Common myeloid progenitor, CD34-positive (primary cell): ENCODE results near the gene AUTS2.

Experiments used
- CTCF ChIA-PET: fragments of 350-600 bp; sonication (Branson Sonifier 250); formaldehyde crosslinking; loops from one replicate; lab custom pipeline; 2021; ENCODE audit warnings: antibody characterized with exemption; lab: Charles Lee
- POLR2A ChIA-PET: fragments of 350-600 bp; sonication (Branson Sonifier 250); formaldehyde crosslinking; loops from one replicate; lab custom pipeline; 2021; ENCODE audit warnings: antibody characterized with exemption; lab: Charles Lee
- DNase-seq, 3 donors: peaks; one replicate each; pipeline versions ENCODE4 v3.0.0 to v3.0.0-alpha.2; 2013
- H3K27ac ChIP-seq, 2 experiments: 1 replicate in 1 of 2; 2 replicates in 1 of 2; pipeline ENCODE4 v1.7.0; 2013; ENCODE audit warnings: inconsistent platforms in 2 of 2, low read length in 2 of 2, mild to moderate bottlenecking in 2 of 2, low read depth in 1 of 2, moderate library complexity in 1 of 2; ENCODE audit not compliant: severe bottlenecking in 2 of 2, insufficient read depth in 1 of 2, poor library complexity in 1 of 2
- H3K27me3 ChIP-seq, 5 experiments: replicated peaks in 2 of 5; 1 replicate in 3 of 5; 2 replicates in 2 of 5; pipeline versions ENCODE4 v1.6.1 to v1.7.0; 2013; ENCODE audit warnings: low read length in 4 of 5, mild to moderate bottlenecking in 2 of 5, moderate library complexity in 2 of 5, inconsistent platforms in 1 of 5; ENCODE audit not compliant: insufficient read depth in 5 of 5, control insufficient read depth in 4 of 5
- H3K36me3 ChIP-seq, 4 experiments: 1 replicate in 2 of 4; 2 replicates in 2 of 4; pipeline versions ENCODE4 v1.6.1 to v1.7.0; 2013; ENCODE audit warnings: low read length in 3 of 4, control low read depth in 1 of 4, mild to moderate bottlenecking in 1 of 4; ENCODE audit not compliant: control insufficient read depth in 4 of 4, insufficient read depth in 4 of 4
- H3K4me1 ChIP-seq, 4 experiments: 1 replicate in 3 of 4; 2 replicates in 1 of 4; pipeline versions ENCODE4 v1.6.1 to v1.7.1; 2013; ENCODE audit warnings: low read length in 3 of 4, mild to moderate bottlenecking in 3 of 4, control low read depth in 1 of 4, inconsistent platforms in 1 of 4, moderate library complexity in 1 of 4; ENCODE audit not compliant: control insufficient read depth in 4 of 4, insufficient read depth in 4 of 4; ENCODE audit errors: control extremely low read depth in 1 of 4
- H3K4me3 ChIP-seq, 7 experiments: 1 replicate in 4 of 7; 2 replicates in 3 of 7; pipeline versions ENCODE4 v1.5.1 to v1.7.0; 2013; ENCODE audit warnings: mild to moderate bottlenecking in 7 of 7, low read length in 6 of 7, moderate library complexity in 6 of 7, inconsistent platforms in 2 of 7, low read depth in 2 of 7, control low read depth in 1 of 7; ENCODE audit not compliant: insufficient read depth in 4 of 7, control insufficient read depth in 1 of 7; ENCODE audit errors: extremely low read depth in 1 of 7
- H3K9me3 ChIP-seq, 5 experiments: 1 replicate in 4 of 5; 2 replicates in 1 of 5; pipeline versions ENCODE4 v1.6.1 to v1.7.1; 2013; ENCODE audit warnings: low read length in 4 of 5, mild to moderate bottlenecking in 2 of 5, inconsistent platforms in 1 of 5, low read depth in 1 of 5, moderate library complexity in 1 of 5; ENCODE audit not compliant: control insufficient read depth in 4 of 5, insufficient read depth in 2 of 5; ENCODE audit errors: control extremely low read depth in 1 of 5
- WGBS: methylation state at CpG from one replicate; pipeline ENCODE4 v1.1.5; 2013; ENCODE audit not compliant: insufficient coverage; 5-methylcytosine and 5-hydroxymethylcytosine counted together

The AUTS2 gene

DNA sequence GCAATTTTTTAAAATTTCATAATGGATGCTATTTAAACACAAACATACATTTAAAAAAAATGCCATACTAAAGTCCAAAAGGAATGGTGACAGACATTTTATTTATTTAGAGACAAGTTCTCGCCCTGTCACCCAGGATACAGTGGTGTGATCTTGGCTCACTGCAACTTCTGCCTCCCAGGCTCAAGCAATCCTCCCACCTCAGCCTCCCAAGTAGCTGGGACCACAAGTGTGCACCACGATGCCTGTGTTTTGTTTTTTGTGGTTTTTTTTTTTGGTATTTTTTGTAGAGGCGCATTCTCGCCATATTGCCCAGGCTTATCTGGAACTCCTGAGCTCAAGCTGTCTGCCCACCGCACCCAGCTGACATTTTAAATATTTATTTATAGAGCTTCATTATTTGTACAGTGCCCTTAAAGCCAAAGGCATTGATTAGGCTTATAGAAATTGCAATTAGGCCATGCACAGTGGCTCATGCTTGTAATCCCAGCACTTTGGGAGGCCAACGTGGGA lies 703.5 kb downstream of the AUTS2 start:
- Histone ChIP-seq H3K36me3 (no peaks in the 10 kb centered on the region), H3K27ac (no peak overlapping the region), H3K9me3 (no peaks in the 10 kb centered on the region), H3K4me3 (peak overlapping the region in 1 of 7 experiments; percentile 16), H3K4me1 (peaks cover 0 to 21% (median 11%) of the 10 kb centered on the region in 4 experiments), H3K27me3 (no peaks in the 10 kb centered on the region)
- WGBS = 67% methylated on average over 2 of the region's 6 CpGs
- DNase-seq = peak in 2 of 3 donors; percentile 46 to 60
- ChIA-PET CTCF (no interaction called here), POLR2A (no interaction called here)

DNA sequence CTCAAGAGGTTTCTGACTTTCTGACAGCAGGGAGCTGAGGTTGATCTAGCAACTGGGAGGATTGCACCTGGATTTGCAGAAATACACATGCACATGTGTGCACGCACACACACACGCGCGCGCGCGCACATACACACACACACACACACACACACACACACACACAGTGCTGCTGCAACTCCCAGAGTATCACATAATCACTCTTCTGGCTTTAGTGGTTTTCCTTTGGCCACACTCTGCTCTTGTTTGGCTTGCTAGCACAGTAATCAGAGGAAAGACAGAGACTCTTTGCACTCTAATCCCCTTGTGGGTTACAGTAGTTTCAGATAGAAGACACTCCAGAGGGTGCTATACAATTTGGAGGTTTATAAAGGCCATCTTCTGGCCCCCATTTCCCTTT lies 705.0 kb downstream of the AUTS2 start:
- ChIA-PET CTCF (no interaction called here), POLR2A (no interaction called here)
- peak in 2 of 3 donors; percentile 4 to 8 for DNase-seq
- Histone ChIP-seq H3K4me3 (no peak overlapping the region), H3K9me3 (no peaks in the 10 kb centered on the region), H3K36me3 (no peaks in the 10 kb centered on the region), H3K4me1 (peaks cover 0 to 21% (median 11%) of the 10 kb centered on the region in 4 experiments), H3K27ac (no peak overlapping the region), H3K27me3 (no peaks in the 10 kb centered on the region)
- WGBS = no CpG with 5 or more reads among the region's 7 CpGs

DNA sequence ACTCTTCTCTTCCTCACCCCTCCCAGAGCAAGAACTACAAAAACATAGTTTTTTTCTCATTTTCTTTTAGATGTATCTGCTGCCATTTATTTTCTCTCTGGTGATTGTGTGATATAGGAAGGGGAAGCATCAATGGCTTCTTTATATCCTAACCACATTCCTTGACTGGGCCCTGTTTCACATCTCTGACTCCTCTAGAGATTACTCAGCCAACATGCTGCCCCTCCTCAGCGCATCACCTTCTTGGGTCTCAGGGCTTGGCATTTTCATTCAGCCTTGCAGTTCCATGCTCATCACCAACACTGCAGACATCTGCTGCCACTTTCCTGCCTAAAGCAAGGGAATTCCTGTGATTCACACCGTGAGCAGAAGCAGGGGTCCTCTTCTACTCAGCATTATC lies 705.5 kb downstream of the AUTS2 start:
- ChIA-PET CTCF (no interaction called here), POLR2A (no interaction called here)
- no peak overlapping the region for H3K4me3 ChIP-seq
- no peaks in the 10 kb centered on the region for H3K27me3 ChIP-seq
- WGBS = 100% methylated on average over 2 of the region's 2 CpGs
- no peak overlapping the region for H3K27ac ChIP-seq
- H3K4me1 ChIP-seq = peaks cover 0 to 21% (median 11%) of the 10 kb centered on the region in 4 experiments
- no peaks in the 10 kb centered on the region for H3K9me3 ChIP-seq
- DNase-seq = no peak
- H3K36me3 ChIP-seq = no peaks in the 10 kb centered on the region

DNA sequence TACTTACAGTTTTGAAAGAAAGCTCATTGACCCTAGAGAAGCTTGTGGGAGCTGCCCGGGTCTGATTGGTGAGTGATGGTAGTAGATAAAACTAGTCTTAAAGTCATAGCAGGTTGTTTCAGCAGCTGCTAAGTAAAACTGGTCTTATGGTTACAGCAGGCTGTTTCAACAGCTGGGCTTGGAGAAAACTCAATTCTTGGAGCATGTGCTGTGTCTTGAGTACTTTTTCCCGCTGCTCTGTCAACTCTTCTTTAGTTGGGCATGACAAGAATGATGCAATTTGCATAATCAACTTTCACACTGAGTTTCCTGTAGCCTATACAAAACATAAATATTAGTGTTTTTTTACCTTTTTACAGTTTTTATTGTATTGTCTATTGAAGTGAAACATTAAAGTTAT lies 707.9 kb downstream of the AUTS2 start:
- no peaks in the 10 kb centered on the region for H3K27me3 ChIP-seq
- ChIA-PET CTCF (interaction anchor here (0.6 kb wide), 1 partner anchor 378 kb away, joined by 3 read pairs; no protein-coding TSS in a partner anchor), POLR2A (no interaction called here)
- no peak overlapping the region for H3K27ac ChIP-seq
- no peak for DNase-seq
- 100% methylated on average over 1 of the region's 2 CpGs for WGBS
- no peak overlapping the region for H3K4me3 ChIP-seq
- no peaks in the 10 kb centered on the region for H3K9me3 ChIP-seq
- peaks cover 0 to 19% (median 10%) of the 10 kb centered on the region in 4 experiments for H3K4me1 ChIP-seq
- no peaks in the 10 kb centered on the region for H3K36me3 ChIP-seq

DNA sequence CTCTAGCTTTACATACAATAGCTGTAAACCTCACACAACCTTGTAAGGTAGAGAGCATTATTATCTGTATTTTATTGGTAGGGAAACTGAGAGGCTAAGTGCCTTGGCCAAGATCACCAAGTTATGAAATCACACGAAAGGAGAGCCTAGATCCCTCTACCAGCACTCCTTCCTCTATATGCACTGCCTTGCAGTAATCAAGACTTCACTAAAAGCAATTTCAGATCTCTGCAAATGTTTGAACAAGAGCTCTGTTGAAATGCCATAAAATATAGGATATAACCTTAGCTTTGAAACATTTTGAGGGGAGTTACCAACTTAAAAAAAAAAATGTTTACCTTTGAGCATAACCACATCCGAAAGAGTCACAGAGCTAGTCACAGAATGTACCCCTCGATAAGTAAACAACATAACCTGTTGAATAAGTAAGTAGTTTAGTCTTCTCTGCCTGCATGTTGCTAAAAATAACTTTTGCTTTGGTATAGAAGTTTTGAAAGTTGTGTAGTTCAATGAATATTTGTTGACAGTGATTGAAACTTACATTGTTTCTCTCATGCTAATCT lies 709.4 kb downstream of the AUTS2 start:
- H3K9me3 ChIP-seq = no peaks in the 10 kb centered on the region
- H3K4me3 ChIP-seq = no peak overlapping the region
- H3K4me1 ChIP-seq = peaks cover 0 to 11% (median 5%) of the 10 kb centered on the region in 4 experiments
- H3K27ac ChIP-seq = no peak overlapping the region
- no CpG with 5 or more reads among the region's 3 CpGs for WGBS
- POLR2A ChIA-PET = no interaction called here
- no peaks in the 10 kb centered on the region for H3K27me3 ChIP-seq
- H3K36me3 ChIP-seq = no peaks in the 10 kb centered on the region
- no peak for DNase-seq
- CTCF ChIA-PET = no interaction called here

DNA sequence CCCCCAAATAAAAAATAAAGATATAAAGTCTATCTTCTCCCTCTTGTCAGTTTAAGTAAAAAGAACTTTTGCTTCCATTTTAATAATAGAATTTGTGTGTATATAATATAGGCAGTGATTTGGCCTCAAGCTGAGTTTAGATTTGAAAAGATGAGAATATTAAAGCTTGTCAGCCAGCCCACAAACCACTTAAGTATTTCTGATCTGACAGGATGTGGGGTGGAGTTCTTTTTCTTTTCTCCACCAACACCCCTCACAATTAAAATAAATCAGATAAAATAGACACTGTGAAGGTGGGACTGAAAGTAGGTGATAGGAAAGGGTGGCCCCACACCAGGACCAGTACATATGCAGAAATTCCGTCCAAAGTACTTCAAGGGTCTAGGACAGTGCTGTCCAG lies 714.1 kb downstream of the AUTS2 start:
- POLR2A ChIA-PET = no interaction called here
- 94% methylated on average over 1 of the region's 1 CpG for WGBS
- Histone ChIP-seq H3K4me1 (no peaks in the 10 kb centered on the region), H3K9me3 (no peaks in the 10 kb centered on the region), H3K4me3 (no peak overlapping the region), H3K27me3 (no peaks in the 10 kb centered on the region), H3K27ac (no peak overlapping the region), H3K36me3 (no peaks in the 10 kb centered on the region)
- no peak for DNase-seq
- CTCF ChIA-PET = no interaction called here

DNA sequence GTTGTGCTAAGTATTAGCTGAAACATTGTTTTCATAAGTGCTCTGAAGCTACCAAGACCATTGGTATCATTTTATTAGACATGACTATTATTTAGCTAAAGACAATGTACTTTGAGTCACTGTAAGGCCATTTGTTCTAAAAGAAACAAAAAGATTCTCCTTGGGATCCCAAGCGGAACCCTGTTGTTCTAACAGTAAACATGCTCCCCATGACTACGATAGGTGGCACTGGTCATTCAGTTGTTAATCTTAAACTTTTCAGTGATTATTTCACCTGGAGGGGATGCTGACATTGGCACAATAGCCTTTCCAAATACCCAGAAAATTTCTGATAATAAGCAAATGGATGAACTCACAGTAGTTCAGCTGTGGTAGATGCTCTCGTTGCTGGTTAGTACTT lies 715.0 kb downstream of the AUTS2 start:
- CTCF ChIA-PET = no interaction called here
- DNase-seq = no peak

More for the DNA sequence above, 715.0 kb downstream of the AUTS2 start:
- H3K4me1 ChIP-seq = peaks cover 0 to under 1% (median 0%) of the 10 kb centered on the region in 4 experiments
- no peak overlapping the region for H3K4me3 ChIP-seq
- no peaks in the 10 kb centered on the region for H3K9me3 ChIP-seq
- WGBS = 100% methylated on average over 2 of the region's 3 CpGs
- H3K27me3 ChIP-seq = no peaks in the 10 kb centered on the region
- no peak overlapping the region for H3K27ac ChIP-seq
- POLR2A ChIA-PET = no interaction called here
- no peaks in the 10 kb centered on the region for H3K36me3 ChIP-seq
